Stimulated activated CD8-positive, alpha-beta memory T cell treated with anti-CD3 and anti-CD28 coated beads, Interleukin-12 subunit alpha, Interleukin-12 subunit beta, amount 100 ng/mL, for 1 hour (primary cell): ENCODE results near the gene PIGZ.

ENCODE experiments used
- DNase-seq: peaks from one replicate; pipeline ENCODE4 v3.0.0-alpha.2; 2020; ENCODE audit warnings: low read depth

Gene PIGZ

GRCh38 chr3:197001972-197002700 lies 33.5 kb upstream of the PIGZ start:
- no peak for DNase-seq

DNA sequence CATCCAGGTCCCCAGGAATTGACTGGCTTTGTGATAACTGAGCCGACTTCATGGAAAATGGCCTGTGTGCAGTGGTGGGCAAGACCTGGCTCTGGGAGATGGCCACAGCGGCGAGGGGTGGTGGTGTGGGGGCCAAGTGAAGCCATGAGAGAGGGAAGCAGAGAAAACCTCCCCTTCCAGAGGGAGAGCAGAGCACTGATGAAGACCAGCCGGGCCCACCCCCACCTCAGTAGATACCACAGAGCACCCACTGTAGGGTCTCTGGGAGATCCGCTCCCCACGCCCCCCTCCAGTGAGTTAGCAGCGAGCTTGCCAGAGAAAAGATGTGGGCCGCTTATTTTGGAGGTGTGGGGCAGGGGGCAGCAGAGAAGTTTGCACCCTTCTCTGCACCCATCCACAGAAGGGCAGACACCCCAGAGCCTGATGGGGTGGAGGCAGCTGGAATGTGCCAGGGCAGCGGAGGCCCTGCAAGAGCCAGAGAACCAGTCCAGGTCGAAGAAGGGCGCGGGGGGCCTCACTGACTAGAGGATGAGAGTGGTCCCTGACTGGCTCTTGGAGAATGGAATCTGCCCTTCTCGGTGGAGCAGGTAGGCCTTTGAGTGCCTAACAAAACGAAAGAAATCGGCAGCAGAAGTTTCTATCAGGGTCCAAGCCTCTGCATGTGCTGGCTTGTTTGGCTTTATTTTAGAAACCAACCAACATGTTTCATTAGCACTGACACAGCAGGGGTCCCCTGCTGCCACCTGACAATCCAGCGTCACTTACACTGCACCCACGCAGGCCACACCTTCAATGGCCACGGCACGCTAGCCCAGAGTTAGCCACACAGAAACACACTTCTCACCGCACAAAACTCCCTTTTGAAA lies 32.7 kb upstream of the PIGZ start:
- no peak for DNase-seq

- DNase-seq: no peak
Measured at GRCh38 chr3:197000211-197000610, 31.6 kb upstream of the PIGZ start.

- no peak for DNase-seq
Measured at GRCh38 chr3:196998966-196999760, 30.5 kb upstream of the PIGZ start.

DNA sequence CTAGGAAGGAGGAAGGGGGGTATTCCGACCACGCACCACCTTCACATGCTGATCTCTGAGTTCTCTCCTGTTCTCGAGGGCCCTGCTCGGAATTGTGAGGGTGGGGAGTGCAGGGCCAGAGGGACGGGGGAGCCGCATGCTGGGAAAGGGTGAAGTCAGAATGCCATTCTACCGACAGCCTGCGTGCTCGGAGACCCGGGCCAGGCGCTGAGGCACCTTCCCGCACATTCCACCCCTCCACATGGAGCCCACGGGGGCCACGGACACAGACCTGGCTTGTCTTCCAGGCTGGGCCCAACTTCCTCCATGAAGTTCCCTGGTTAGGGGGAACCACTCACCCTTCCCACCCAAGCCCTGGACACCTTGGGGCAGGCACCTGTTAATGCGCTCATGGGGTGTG lies 28.7 kb upstream of the PIGZ start:
- no peak for DNase-seq

- DNase-seq: no peak
Measured at GRCh38 chr3:196996454-196997265, 28.0 kb upstream of the PIGZ start.

GRCh38 chr3:196995646-196996355 lies 27.2 kb upstream of the PIGZ start:
- DNase-seq: no peak

- no peak for DNase-seq
Measured at GRCh38 chr3:196995027-196995426, 26.4 kb upstream of the PIGZ start.

DNA sequence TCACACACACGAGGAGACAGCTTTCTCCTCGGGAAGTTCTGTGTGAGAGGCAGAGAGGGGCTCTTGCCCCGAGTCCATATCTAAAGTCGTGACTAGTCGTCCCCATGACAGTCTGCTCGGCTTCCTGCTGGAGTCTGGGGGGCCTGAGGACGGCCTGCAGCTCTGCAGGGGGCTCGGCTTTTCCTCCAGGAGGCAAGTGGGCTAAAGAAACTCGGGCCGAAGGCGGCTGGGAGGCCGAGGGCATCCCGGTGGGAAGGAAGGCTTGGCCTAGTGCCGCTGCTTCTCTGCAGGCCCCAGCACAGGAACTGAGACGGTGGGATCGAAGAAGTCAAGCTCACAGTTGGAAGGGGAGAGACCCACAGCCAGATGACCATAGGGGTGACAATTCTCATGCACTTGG lies 25.4 kb upstream of the PIGZ start:
- no peak for DNase-seq

DNA sequence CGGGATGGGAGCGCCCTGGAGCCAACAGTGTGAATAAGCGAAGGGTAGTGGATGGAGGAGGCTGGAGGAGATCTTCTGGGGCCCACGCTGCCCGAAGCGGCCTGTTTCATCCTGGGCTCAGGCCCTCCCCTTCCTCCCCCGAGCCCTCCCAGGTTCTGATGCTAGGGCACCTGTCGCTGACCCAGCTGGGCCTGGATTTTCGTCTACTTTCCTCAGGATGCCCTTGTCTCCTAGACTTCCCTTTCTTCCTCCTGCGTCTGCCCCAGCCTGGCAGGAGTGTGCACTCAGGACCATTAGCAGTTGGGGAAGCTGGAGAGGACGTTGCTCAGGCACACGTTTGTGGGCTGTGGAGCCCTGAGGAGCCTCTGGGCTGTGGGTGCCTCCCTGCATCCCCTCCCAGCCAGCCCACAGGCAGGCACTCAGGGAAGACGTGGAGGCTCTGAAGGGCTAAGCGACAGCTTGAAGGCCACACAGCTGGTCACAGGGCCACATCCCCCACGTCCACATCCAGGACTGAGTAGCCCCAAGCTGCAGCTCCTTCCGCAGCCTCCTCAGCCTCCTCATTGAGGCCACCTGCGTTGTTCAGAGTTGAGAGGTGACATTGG lies 23.9 kb upstream of the PIGZ start:
- DNase-seq: no peak

DNA sequence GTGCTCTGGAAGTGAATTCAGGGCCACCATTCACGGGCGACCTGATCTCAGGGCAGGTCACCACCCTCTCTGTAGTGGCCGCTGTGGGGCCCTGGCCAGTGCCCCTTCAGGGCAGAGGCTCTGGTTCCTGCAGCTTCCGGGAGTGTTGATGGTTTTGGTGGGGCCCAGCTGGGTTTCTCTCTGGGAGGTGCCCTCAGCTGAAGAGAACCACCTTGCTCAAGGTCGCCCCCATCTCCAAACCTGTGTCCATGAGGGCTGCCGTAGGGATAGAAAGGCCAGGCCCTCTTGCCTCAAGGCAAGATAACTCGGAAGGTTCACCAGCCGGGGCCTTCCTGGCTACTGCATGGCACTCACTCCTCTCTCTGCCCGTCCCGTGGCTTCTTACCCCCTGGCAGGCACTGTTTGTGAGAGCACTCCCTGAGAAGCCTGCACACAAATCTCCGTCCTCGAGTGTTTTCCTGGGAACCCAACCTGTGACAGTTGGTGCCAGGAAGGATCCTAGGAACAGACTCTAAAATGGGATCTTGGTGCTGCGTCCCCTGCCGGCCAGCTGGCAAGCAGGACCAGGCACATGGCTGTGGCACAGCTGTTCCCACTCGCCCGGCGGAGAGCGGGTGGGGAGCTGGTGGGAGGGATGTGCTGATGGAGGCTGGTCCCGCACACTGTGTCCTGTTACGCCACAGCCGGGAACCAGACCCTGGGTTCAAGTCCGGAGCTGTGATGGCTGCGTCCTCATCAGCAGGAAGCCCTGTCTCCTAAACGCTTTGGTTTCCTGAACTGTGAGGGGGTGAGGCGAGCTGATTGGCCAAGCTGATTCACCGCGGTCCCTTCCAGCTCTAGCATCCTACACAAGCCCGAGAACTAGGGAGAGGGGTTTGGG lies 23.2 kb upstream of the PIGZ start:
- DNase-seq: no peak

DNA sequence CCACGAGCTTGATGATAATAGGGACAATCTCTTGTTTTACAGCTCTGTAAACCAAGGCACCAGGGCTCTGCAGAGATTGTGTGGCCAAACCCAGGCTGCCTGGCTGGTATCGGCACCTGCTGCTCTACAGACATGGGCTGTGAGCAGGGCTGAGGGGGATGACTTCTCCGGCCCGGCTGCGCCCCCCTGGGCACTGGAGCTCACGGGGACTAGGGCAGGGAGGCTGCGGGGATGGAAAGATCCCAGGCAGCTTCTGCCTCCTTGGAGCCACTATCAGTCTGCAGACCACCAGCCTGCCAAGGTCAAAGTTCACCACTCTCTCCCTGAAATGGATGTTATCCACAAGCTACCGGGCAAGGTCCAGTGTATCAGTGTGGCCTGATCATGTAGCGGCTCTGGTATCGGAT lies 22.0 kb upstream of the PIGZ start:
- DNase-seq: no peak

DNA sequence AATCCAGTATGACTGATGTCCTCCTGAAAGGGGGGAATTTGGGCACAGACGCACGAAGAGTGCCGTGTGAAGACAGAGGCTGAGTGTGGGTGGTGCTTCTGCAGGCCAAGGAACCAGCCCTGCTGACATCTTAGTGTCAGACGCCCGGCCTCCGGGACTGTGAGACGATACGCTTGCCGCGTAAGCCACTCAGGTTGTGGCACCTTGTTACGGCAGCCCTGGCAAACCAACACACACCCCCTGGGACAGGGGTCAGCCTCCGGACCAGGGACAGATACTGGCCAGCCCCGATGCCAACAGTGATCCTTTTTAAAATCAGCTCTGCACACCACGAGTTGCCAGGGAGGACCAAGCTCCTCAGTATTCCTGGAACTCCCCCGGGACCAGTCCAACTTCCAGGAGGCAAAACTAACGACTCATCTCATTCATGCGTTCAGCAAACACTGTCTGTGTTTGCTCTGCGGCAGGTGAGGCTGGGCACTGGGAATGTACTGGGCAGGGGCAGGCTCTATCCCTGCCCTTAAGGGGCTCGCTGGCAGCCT lies 21.2 kb upstream of the PIGZ start:
- no peak for DNase-seq

GRCh38 chr3:196988241-196989029 lies 19.8 kb upstream of the PIGZ start:
- no peak for DNase-seq

- DNase-seq: no peak
Measured at GRCh38 chr3:196987022-196987421, 18.4 kb upstream of the PIGZ start.

DNA sequence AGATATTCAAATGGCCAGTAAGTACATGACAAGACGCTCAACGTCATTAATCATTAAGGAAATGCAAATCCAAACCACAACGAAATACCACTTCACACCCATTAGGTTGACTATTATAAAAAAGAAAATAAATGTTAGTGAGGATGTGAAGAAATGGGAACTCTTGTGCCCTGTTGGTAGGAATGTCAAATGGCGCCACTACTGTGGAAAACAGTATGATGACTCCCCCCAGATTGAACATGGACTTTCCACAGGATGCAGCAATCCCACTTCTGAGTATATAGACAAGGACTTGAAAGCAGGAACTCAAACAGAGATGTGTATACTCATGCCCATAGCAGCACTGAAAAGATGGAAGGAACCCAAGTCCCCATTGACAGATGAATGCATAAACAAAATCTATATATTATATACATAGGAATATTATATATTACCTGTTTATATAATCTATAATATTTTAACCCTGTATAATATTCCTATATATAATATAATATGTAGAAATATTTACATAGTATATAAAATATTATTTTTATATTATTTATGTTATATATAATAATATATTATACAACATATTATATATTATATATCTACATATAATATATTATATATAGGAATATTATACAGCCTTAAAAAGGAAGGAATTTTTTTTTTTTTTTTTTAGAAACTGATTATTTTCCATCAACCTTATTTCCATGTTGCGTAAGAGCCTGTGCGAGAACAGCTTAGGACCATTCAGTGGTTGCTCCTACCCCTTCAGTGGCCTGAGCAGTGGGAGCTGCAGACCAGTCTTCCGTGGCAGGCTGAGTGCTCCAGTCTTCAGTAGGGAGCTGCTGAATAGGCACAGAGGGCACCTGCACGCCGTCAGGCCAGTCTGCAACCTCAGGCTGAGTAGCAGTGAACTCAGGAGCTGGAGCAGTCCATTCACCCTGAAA lies 17.6 kb upstream of the PIGZ start:
- DNase-seq: no peak

DNA sequence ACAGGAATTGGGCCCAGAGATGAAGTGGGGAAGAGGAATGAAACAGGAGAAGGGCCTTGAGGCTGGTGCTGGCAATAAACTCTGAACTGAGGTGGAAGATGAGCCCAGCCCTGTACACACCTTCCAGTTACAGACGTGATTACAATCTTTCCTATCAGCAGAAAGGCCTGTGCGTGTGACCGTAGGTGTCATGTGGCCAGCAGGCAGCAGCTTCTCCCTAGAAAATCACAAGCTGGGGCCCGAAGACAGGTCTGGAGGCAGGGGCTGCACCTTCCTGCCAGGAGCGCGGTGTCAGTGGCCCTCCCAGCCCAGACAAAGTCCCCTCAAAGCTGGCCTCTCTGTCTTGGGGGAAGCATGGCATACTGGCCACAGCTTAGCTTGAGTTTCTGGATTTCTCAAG lies 16.7 kb upstream of the PIGZ start:
- no peak for DNase-seq
